ENCODE results near the gene DSPP. TPM values are rescaled to one million over a fixed set of nuclear protein-coding genes. Genes with fewer than 3 reads are reported as not detected.
A peak's percentile ranks its signal among the peaks of the same experiment; 100 is the strongest.

DSPP gene
- polyA plus RNA-seq (2013) = not detected in 2 replicates

DNA sequence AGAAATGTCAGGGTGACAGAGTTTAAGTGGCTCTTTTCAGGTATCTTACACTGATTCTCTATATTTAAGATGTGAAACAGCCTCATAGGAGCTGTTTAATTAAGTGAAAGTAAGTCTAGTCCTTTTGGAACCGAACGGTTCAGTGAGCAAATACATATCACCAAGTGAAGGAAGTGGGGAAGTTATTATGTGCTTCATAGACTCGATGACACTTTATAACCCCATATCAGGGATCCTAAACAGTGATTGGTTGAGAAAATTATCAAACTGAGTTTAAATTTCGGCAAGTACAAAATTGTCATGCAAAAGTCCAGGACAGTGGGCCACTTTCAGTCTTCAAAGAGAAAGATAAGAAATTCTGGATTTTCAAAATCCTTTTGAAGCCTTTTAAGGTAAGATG is at the start of gene DSPP:
Gene DSPP, plus strand, starts transcription at position 301 of the 400 bp plus-strand sequence. CDS start 2,380 bp downstream, outside the sequence.
- no peaks in the 10 kb centered on the region for H3K4me1 ChIP-seq (ENCODE audit: control insufficient read depth in 1 of 2, insufficient read depth in 2 of 2, low read length in 2 of 2)
- H3K4me2 ChIP-seq (ENCODE audit: low read length) = no peak within 1 kb of the TSS
- H3K79me2 ChIP-seq (ENCODE audit: control insufficient read depth, insufficient read depth, low read length, poor library complexity) = no peaks in the 10 kb centered on the region
- H3K14ac ChIP-seq (ENCODE audit: low read length) = no peak within 1 kb of the TSS
- H3K23ac ChIP-seq (ENCODE audit: low read length) = no peak within 1 kb of the TSS
- no peak within 1 kb of the TSS for H3K4ac ChIP-seq (ENCODE audit: low read depth, low read length)
- no peak within 1 kb of the TSS for H3K18ac ChIP-seq (ENCODE audit: low read length)
- H3K4me3 ChIP-seq (ENCODE audit: low read depth, low read length) = no peak within 1 kb of the TSS
- H4K12ac ChIP-seq (ENCODE audit: low read depth, low read length) = no peak within 1 kb of the TSS
- no peaks in the 10 kb centered on the region for H3K27me3 ChIP-seq (ENCODE audit: insufficient read depth, low read length)
- H3K27ac ChIP-seq (ENCODE audit: low read depth, low read length) = no peak within 1 kb of the TSS
- H2BK12ac ChIP-seq (ENCODE audit: low read length) = no peak within 1 kb of the TSS
- no CpG with 5 or more reads among the region's 4 CpGs for WGBS (ENCODE audit: extremely low coverage, insufficient coverage, insufficient read length)
- H4K91ac ChIP-seq (ENCODE audit: low read depth, low read length) = no peak within 1 kb of the TSS
- H3K9ac ChIP-seq (ENCODE audit: low read length) = no peak within 1 kb of the TSS
- no peak within 1 kb of the TSS for H2AFZ ChIP-seq (ENCODE audit: insufficient read depth, low read length, poor library complexity)
- no peak for DNase-seq
- no peak within 1 kb of the TSS for H2AK5ac ChIP-seq (ENCODE audit: low read length)
- H2BK5ac ChIP-seq (ENCODE audit: low read depth, low read length, poor library complexity) = no peak within 1 kb of the TSS
- no peak within 1 kb of the TSS for H2BK120ac ChIP-seq (ENCODE audit: insufficient read depth, low read length, poor library complexity)
- H4K8ac ChIP-seq (ENCODE audit: low read depth, low read length) = no peak within 1 kb of the TSS
- H3K79me1 ChIP-seq (ENCODE audit: low read length) = no peaks in the 10 kb centered on the region
- H3K36me3 ChIP-seq (ENCODE audit: control insufficient read depth in 1 of 2, insufficient read depth in 2 of 2, low read length in 2 of 2) = no peaks in the 10 kb centered on the region
- H3K9me3 ChIP-seq (ENCODE audit: insufficient read depth, low read depth, low read length) = no peaks in the 10 kb centered on the region

- Histone ChIP-seq H3K36me3 (ENCODE audit: control insufficient read depth in 1 of 2, insufficient read depth in 2 of 2, low read length in 2 of 2) (no peaks in the 10 kb centered on the region), H3K18ac (ENCODE audit: low read length) (no peak overlapping the region)
Measured at GRCh38 chr4:87559090-87559837, 49.1 kb upstream of the DSPP start.

DNA sequence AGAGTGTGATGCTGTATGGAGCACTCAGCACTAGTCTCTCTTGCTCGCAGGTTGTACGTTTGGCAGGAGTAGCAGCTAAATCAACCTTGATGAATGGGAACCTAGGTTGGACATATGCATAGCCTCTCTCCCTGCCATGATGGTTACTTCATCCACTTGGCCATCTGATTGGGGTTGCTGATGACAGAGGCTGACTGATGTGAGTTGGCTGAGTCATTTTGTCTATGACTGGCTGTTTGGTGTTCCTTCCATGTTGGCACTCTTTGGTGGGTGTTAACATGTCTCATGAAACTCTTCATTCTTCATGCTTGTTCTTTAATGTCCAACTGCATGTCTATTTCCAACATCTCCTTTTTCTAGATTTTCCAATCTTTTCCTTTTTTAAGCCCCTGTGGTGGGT is 47.5 kb upstream of the DSPP start:
- no peak overlapping the region for H2AFZ ChIP-seq (ENCODE audit: insufficient read depth, low read length, poor library complexity)
- no peak overlapping the region for H2BK120ac ChIP-seq (ENCODE audit: insufficient read depth, low read length, poor library complexity)
- H2BK12ac ChIP-seq (ENCODE audit: low read length) = no peak overlapping the region
- H3K4me2 ChIP-seq (ENCODE audit: low read length) = no peak overlapping the region
- no peak overlapping the region for H3K18ac ChIP-seq (ENCODE audit: low read length)
- no peak overlapping the region for H4K12ac ChIP-seq (ENCODE audit: low read depth, low read length)
- H3K79me1 ChIP-seq (ENCODE audit: low read length) = no peaks in the 10 kb centered on the region
- H3K36me3 ChIP-seq (ENCODE audit: control insufficient read depth in 1 of 2, insufficient read depth in 2 of 2, low read length in 2 of 2) = no peaks in the 10 kb centered on the region
- no peak overlapping the region for H3K4ac ChIP-seq (ENCODE audit: low read depth, low read length)
- H3K4me3 ChIP-seq (ENCODE audit: low read depth, low read length) = no peak overlapping the region
- H3K14ac ChIP-seq (ENCODE audit: low read length) = no peak overlapping the region
- H3K4me1 ChIP-seq (ENCODE audit: control insufficient read depth in 1 of 2, insufficient read depth in 2 of 2, low read length in 2 of 2) = no peaks in the 10 kb centered on the region
- H3K27ac ChIP-seq (ENCODE audit: low read depth, low read length) = no peak overlapping the region
- no peak overlapping the region for H4K8ac ChIP-seq (ENCODE audit: low read depth, low read length)
- H3K23ac ChIP-seq (ENCODE audit: low read length) = peak overlapping the region; percentile 4
- H3K9me3 ChIP-seq (ENCODE audit: insufficient read depth, low read depth, low read length) = no peaks in the 10 kb centered on the region
- no peak overlapping the region for H3K9ac ChIP-seq (ENCODE audit: low read length)
- no CpG with 5 or more reads among the region's 2 CpGs for WGBS (ENCODE audit: extremely low coverage, insufficient coverage, insufficient read length)
- no peak overlapping the region for H4K91ac ChIP-seq (ENCODE audit: low read depth, low read length)
- H2AK5ac ChIP-seq (ENCODE audit: low read length) = no peak overlapping the region
- H2BK5ac ChIP-seq (ENCODE audit: low read depth, low read length, poor library complexity) = no peak overlapping the region
- no peaks in the 10 kb centered on the region for H3K79me2 ChIP-seq (ENCODE audit: control insufficient read depth, insufficient read depth, low read length, poor library complexity)
- no peak for DNase-seq
- H3K27me3 ChIP-seq (ENCODE audit: insufficient read depth, low read length) = no peaks in the 10 kb centered on the region

More at GRCh38 chr4:87559090-87559837, 49.1 kb upstream of the DSPP start:
- WGBS (ENCODE audit: extremely low coverage, insufficient coverage, insufficient read length) = no CpG with 5 or more reads among the region's 8 CpGs
- Histone ChIP-seq H3K14ac (ENCODE audit: low read length) (no peak overlapping the region), H2AFZ (ENCODE audit: insufficient read depth, low read length, poor library complexity) (no peak overlapping the region), H2BK5ac (ENCODE audit: low read depth, low read length, poor library complexity) (no peak overlapping the region), H3K4me2 (ENCODE audit: low read length) (no peak overlapping the region), H2BK12ac (ENCODE audit: low read length) (no peak overlapping the region), H3K4ac (ENCODE audit: low read depth, low read length) (no peak overlapping the region), H3K27ac (ENCODE audit: low read depth, low read length) (no peak overlapping the region), H2AK5ac (ENCODE audit: low read length) (no peak overlapping the region), H3K79me1 (ENCODE audit: low read length) (no peaks in the 10 kb centered on the region), H3K4me3 (ENCODE audit: low read depth, low read length) (no peak overlapping the region), H3K27me3 (ENCODE audit: insufficient read depth, low read length) (no peaks in the 10 kb centered on the region), H2BK120ac (ENCODE audit: insufficient read depth, low read length, poor library complexity) (no peak overlapping the region), H4K12ac (ENCODE audit: low read depth, low read length) (no peak overlapping the region), H3K79me2 (ENCODE audit: control insufficient read depth, insufficient read depth, low read length, poor library complexity) (no peaks in the 10 kb centered on the region), H3K23ac (ENCODE audit: low read length) (no peak overlapping the region), H3K9me3 (ENCODE audit: insufficient read depth, low read depth, low read length) (no peaks in the 10 kb centered on the region), H4K91ac (ENCODE audit: low read depth, low read length) (no peak overlapping the region), H4K8ac (ENCODE audit: low read depth, low read length) (no peak overlapping the region), H3K9ac (ENCODE audit: low read length) (no peak overlapping the region), H3K4me1 (ENCODE audit: control insufficient read depth in 1 of 2, insufficient read depth in 2 of 2, low read length in 2 of 2) (no peaks in the 10 kb centered on the region)
- DNase-seq = peak in 1 of 2 donors; percentile 21

DNA sequence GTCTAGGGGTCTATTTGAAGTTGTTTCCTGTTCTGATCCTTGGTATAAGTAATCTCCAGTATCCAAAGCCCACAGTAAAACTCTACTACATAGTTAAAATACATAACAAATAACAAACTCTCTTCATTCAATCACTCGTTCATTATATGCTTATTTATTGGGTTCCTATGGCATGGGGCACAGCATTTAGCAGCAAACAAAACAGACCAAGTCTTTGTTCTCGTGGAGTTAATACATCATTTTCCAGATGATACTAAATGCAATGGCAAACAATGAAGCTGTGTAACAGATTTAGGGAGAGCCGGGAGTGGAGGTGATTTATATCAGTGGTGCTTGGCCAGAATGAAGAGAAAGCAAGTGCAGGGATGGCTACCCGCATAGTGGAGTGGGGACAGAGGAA is 42.6 kb upstream of the DSPP start:
- no peaks in the 10 kb centered on the region for H3K79me2 ChIP-seq (ENCODE audit: control insufficient read depth, insufficient read depth, low read length, poor library complexity)
- no peak overlapping the region for H4K8ac ChIP-seq (ENCODE audit: low read depth, low read length)
- H4K12ac ChIP-seq (ENCODE audit: low read depth, low read length) = no peak overlapping the region
- no peaks in the 10 kb centered on the region for H3K79me1 ChIP-seq (ENCODE audit: low read length)
- H2BK5ac ChIP-seq (ENCODE audit: low read depth, low read length, poor library complexity) = no peak overlapping the region
- no peaks in the 10 kb centered on the region for H3K4me1 ChIP-seq (ENCODE audit: control insufficient read depth in 1 of 2, insufficient read depth in 2 of 2, low read length in 2 of 2)
- no peaks in the 10 kb centered on the region for H3K9me3 ChIP-seq (ENCODE audit: insufficient read depth, low read depth, low read length)
- WGBS (ENCODE audit: extremely low coverage, insufficient coverage, insufficient read length) = 100% methylated on average over 1 of the region's 4 CpGs
- no peak overlapping the region for H3K4me2 ChIP-seq (ENCODE audit: low read length)
- H2BK120ac ChIP-seq (ENCODE audit: insufficient read depth, low read length, poor library complexity) = no peak overlapping the region
- no peak overlapping the region for H3K4ac ChIP-seq (ENCODE audit: low read depth, low read length)
- no peak for DNase-seq
- no peaks in the 10 kb centered on the region for H3K27me3 ChIP-seq (ENCODE audit: insufficient read depth, low read length)
- H4K91ac ChIP-seq (ENCODE audit: low read depth, low read length) = no peak overlapping the region
- H3K14ac ChIP-seq (ENCODE audit: low read length) = no peak overlapping the region
- H3K9ac ChIP-seq (ENCODE audit: low read length) = no peak overlapping the region
- H2AFZ ChIP-seq (ENCODE audit: insufficient read depth, low read length, poor library complexity) = no peak overlapping the region
- H3K18ac ChIP-seq (ENCODE audit: low read length) = no peak overlapping the region
- no peak overlapping the region for H3K27ac ChIP-seq (ENCODE audit: low read depth, low read length)
- no peak overlapping the region for H3K4me3 ChIP-seq (ENCODE audit: low read depth, low read length)
- H3K36me3 ChIP-seq (ENCODE audit: control insufficient read depth in 1 of 2, insufficient read depth in 2 of 2, low read length in 2 of 2) = no peaks in the 10 kb centered on the region
- H2AK5ac ChIP-seq (ENCODE audit: low read length) = no peak overlapping the region
- no peak overlapping the region for H2BK12ac ChIP-seq (ENCODE audit: low read length)
- no peak overlapping the region for H3K23ac ChIP-seq (ENCODE audit: low read length)

Data from trophoblast cell (in vitro differentiated cells and primary cell).